Fibroblast of skin of back (primary cell): Measurements from ENCODE around the gene ERVK3-1.

Source experiments
- DNase-seq: peaks from one replicate; pipeline ENCODE4 v3.0.0-alpha.2; 2013

Gene ERVK3-1

GRCh38 chr19:58305932-58306323 is 751 bp downstream of the ERVK3-1 start:
- no peak for DNase-seq

- no peak for DNase-seq
Measured at GRCh38 chr19:58307736-58308135, 2.6 kb downstream of the ERVK3-1 start.

GRCh38 chr19:58310685-58311084 is 5.5 kb downstream of the ERVK3-1 start:
- DNase-seq, result peak; percentile 16

GRCh38 chr19:58311345-58311865 is 6.2 kb downstream of the ERVK3-1 start:
- DNase-seq, result no peak

- no peak for DNase-seq
Measured at GRCh38 chr19:58315580-58315979, 10.4 kb downstream of the ERVK3-1 start.

GRCh38 chr19:58317476-58318072 is 12.4 kb downstream of the ERVK3-1 start:
- DNase-seq, result peak; percentile 31

GRCh38 chr19:58318297-58318696 is 13.1 kb downstream of the ERVK3-1 start:
- no peak for DNase-seq

- DNase-seq, result no peak
Measured at GRCh38 chr19:58319241-58319640, 14.1 kb downstream of the ERVK3-1 start.

GRCh38 chr19:58325311-58326022 is 20.3 kb downstream of the ERVK3-1 start:
- DNase-seq, result no peak

GRCh38 chr19:58326501-58326913 is 21.3 kb downstream of the ERVK3-1 start:
- DNase-seq, result no peak

- peak; percentile 97 for DNase-seq
Measured at GRCh38 chr19:58326914-58327726, 21.9 kb downstream of the ERVK3-1 start, which contains the start of gene ZSCAN22. ZSCAN22 (plus strand) TSS chr19:58326994; CDS start chr19:58334803, 7,809 bp downstream.

GRCh38 chr19:58328999-58329398 is 23.8 kb downstream of the ERVK3-1 start:
- no peak for DNase-seq

GRCh38 chr19:58330458-58330857 is 25.3 kb downstream of the ERVK3-1 start:
- peak; percentile 38 for DNase-seq

- no peak for DNase-seq
Measured at GRCh38 chr19:58332697-58333096, 27.5 kb downstream of the ERVK3-1 start.

GRCh38 chr19:58334691-58335249 is 29.6 kb downstream of the ERVK3-1 start:
- no peak for DNase-seq

GRCh38 chr19:58335630-58336029 is 30.5 kb downstream of the ERVK3-1 start:
- no peak for DNase-seq

GRCh38 chr19:58336216-58336615 is 31.0 kb downstream of the ERVK3-1 start:
- no peak for DNase-seq

- no peak for DNase-seq
Measured at GRCh38 chr19:58336820-58337219, 31.6 kb downstream of the ERVK3-1 start.

GRCh38 chr19:58338336-58338735 is 33.2 kb downstream of the ERVK3-1 start:
- no peak for DNase-seq

GRCh38 chr19:58338825-58339558 is 33.8 kb downstream of the ERVK3-1 start:
- peak; percentile 7 for DNase-seq

GRCh38 chr19:58345558-58345957 is 40.4 kb downstream of the ERVK3-1 start:
- DNase-seq, result no peak
